Lower leg skin (tissue), 4 donors: ENCODE measurements around the gene MAST3. TPM values are rescaled to one million over a fixed set of nuclear protein-coding genes. Genes with fewer than 3 reads are reported as not detected.
"Not testable (repeated sequence)": the region's sequence is repeated elsewhere in the genome, so short reads cannot be mapped to it uniquely, and the experiment has no call there.

Experiments
- DNase-seq, 2 donors: peaks; one replicate each; pipeline ENCODE4 v3.0.0-alpha.2; 2019; ENCODE audit warnings: low spot score in 2 of 2
- H3K4me3 ChIP-seq: fragments of 200-600 bp; sonication (generic); 2 replicates; pipeline ENCODE4 v1.5.1; 2017; ENCODE audit warnings: mild to moderate bottlenecking, low read depth; ENCODE audit not compliant: poor library complexity, severe bottlenecking
- CTCF ChIP-seq, 3 donors: fragments of 450-650 bp; IDR thresholded peaks; one replicate each; pipeline ENCODE4 v1.5.1; 2016; ENCODE audit warnings: antibody characterized with exemption in 3 of 3, mild to moderate bottlenecking in 3 of 3, moderate library complexity in 2 of 3
- POLR2A ChIP-seq, 2 donors: fragments of 450-650 bp; IDR thresholded peaks; one replicate each; pipeline ENCODE4 v1.6.1; 2016 to 2017; ENCODE audit warnings: antibody characterized with exemption in 2 of 2, mild to moderate bottlenecking in 1 of 2, moderate library complexity in 1 of 2
- WGBS, 2 donors: methylation state at CpG; one replicate each; pipeline ENCODE4 v1.1.5; 2018; 5-methylcytosine and 5-hydroxymethylcytosine counted together
- intact Hi-C: fragments of 100-400 bp; cut with DNase I; formaldehyde crosslinking; loops from one replicate; pipeline ENCODE4 v1.15.0; 2023; ENCODE audit warnings: low total_unique reads
- total RNA-seq, 4 donors: library from RNA; depleted of rRNA; stranded (reverse); fragments of >200 nt; gene quantifications; one replicate each; pipeline ENCODE4 v1.1.0, GENCODE V29; 2016

The MAST3 gene
- total RNA-seq, 4 donors from 2014 or later: 12.9 to 19.8 (median 17.0) TPM

GRCh38 chr19:18086590-18087138, 10.9 kb upstream of the MAST3 start, which contains the start of gene IL12RB1:
TSS of gene IL12RB1 (minus strand) at chr19:18086934. CDS start at chr19:18086823, 111 bp downstream.
- DNase-seq: no peak
- TF ChIP-seq CTCF (IDR thresholded peaks at IDR 0.05) (no peak), POLR2A (IDR thresholded peaks at IDR 0.05) (no peak)
- no peak within 1 kb of the TSS for H3K4me3 ChIP-seq
- intact Hi-C loops: no loop called here
- 31 to 39% methylated on average over 12 of the region's 12 CpGs for WGBS, 2 donors

GRCh38 chr19:18089096-18089541, 8.5 kb upstream of the MAST3 start:
- intact Hi-C loops, H3K4me3 ChIP-seq: not testable (repeated sequence)
- peak in 1 of 2 donors; percentile 45 for DNase-seq
- WGBS, 2 donors: 70 to 75% methylated on average over 11 of the region's 11 CpGs

- intact Hi-C loops: no loop called here
- WGBS, 2 donors: 81 to 82% methylated on average over 5 of the region's 5 CpGs
- no peak for DNase-seq
- no peak for TF ChIP-seq POLR2A (IDR thresholded peaks at IDR 0.05)
- TF ChIP-seq CTCF (IDR thresholded peaks at IDR 0.05): no peak
- no peak overlapping the region for H3K4me3 ChIP-seq
Observed at GRCh38 chr19:18089726-18090125, 7.9 kb upstream of the MAST3 start.

GRCh38 chr19:18090545-18091216, 6.9 kb upstream of the MAST3 start:
- H3K4me3 ChIP-seq: no peak overlapping the region
- TF ChIP-seq CTCF (IDR thresholded peaks at IDR 0.05) (no peak), POLR2A (IDR thresholded peaks at IDR 0.05) (no peak)
- intact Hi-C loops: no loop called here
- DNase-seq: no peak
- 70 to 74% methylated on average over 12 of the region's 12 CpGs for WGBS, 2 donors

- no peak overlapping the region for H3K4me3 ChIP-seq
- TF ChIP-seq CTCF (IDR thresholded peaks at IDR 0.05): no peak
- TF ChIP-seq POLR2A (IDR thresholded peaks at IDR 0.05): no peak
- intact Hi-C loops: no loop called here
- peak; percentile 62 to 91 for DNase-seq
- 50 to 53% methylated on average over 12 of the region's 12 CpGs for WGBS, 2 donors
Observed at GRCh38 chr19:18091217-18091608, 6.4 kb upstream of the MAST3 start.

- intact Hi-C loops: no loop called here
- no peak for DNase-seq
- TF ChIP-seq POLR2A (IDR thresholded peaks at IDR 0.05) (no peak), CTCF (IDR thresholded peaks at IDR 0.05) (no peak)
- no peak overlapping the region for H3K4me3 ChIP-seq
- 69% methylated on average over 6 of the region's 6 CpGs for WGBS, 2 donors
Observed at GRCh38 chr19:18093439-18094161, 4.0 kb upstream of the MAST3 start.
